IMR-90 (cell line): ENCODE results near the gene MTR. TPM values are rescaled to one million over a fixed set of nuclear protein-coding genes. Genes with fewer than 3 reads are reported as not detected.
A peak's percentile ranks its signal among the peaks of the same experiment; 100 is the strongest.

Source experiments
- ATAC-seq: fragments of 200-7000 bp; cut with Tn5 transposase; 2 replicates; pipeline ENCODE4 v1.9.1; 2020; ENCODE audit warnings: low read depth, mild to moderate bottlenecking, moderate library complexity
- Bru-seq: library from RNA; stranded (reverse); fragments of 400-500 nt; gene quantifications from one replicate; lab custom pipeline; 2021; lab: Mats Ljungman, UMichigan
- BruChase-seq, 2 experiments: library from RNA; stranded (reverse); fragments of 400-500 nt; gene quantifications; one replicate each; lab custom pipeline; 2021; lab: Mats Ljungman, UMichigan
- BruUV-seq: library from RNA; stranded (reverse); fragments of 400-500 nt; replicated peaks from 2 replicates; lab custom pipeline; 2021; lab: Mats Ljungman, UMichigan
- CTCF ChIA-PET: fragments of 300-600 bp; formaldehyde crosslinking; extraction: SDS; loops from one replicate; lab custom pipeline; 2021; ENCODE audit warnings: antibody characterized with exemption; lab: Yijun Ruan, JAX
- POLR2A ChIA-PET: fragments of 300-600 bp; sonication (Branson Sonifier 250); formaldehyde crosslinking; loops from one replicate; lab custom pipeline; 2022; ENCODE audit warnings: antibody characterized with exemption; ENCODE audit not compliant: unreplicated experiment; lab: Charles Lee
- DNase-seq: peaks from one replicate; pipeline ENCODE4 v3.0.0; 2013
- H2AFZ ChIP-seq: replicated peaks from 2 replicates; pipeline ENCODE3; 2013; ENCODE audit warnings: low read length, mild to moderate bottlenecking; ENCODE audit not compliant: poor library complexity
- H2AK5ac ChIP-seq: 2 replicates; pipeline ENCODE4 v1.6.1; 2013; ENCODE audit warnings: low read depth, low read length, inconsistent platforms
- H2AK9ac ChIP-seq: replicated peaks from 2 replicates; pipeline ENCODE3; 2013; ENCODE audit warnings: mild to moderate bottlenecking, low read depth, low read length, moderate library complexity; ENCODE audit not compliant: poor library complexity
- H2BK120ac ChIP-seq: 2 replicates; pipeline ENCODE4 v1.6.1; 2013; ENCODE audit warnings: low read depth, low read length, inconsistent platforms
- H2BK15ac ChIP-seq: 3 replicates; pipeline ENCODE4 v1.6.1; 2013; ENCODE audit warnings: low read depth, low read length, inconsistent platforms
- H2BK20ac ChIP-seq: 2 replicates; pipeline ENCODE4 v1.6.1; 2013; ENCODE audit warnings: low read depth, mild to moderate bottlenecking, inconsistent platforms, low read length, moderate library complexity
- H2BK5ac ChIP-seq: 2 replicates; pipeline ENCODE4 v1.6.1; 2013; ENCODE audit warnings: mild to moderate bottlenecking, low read depth, low read length, inconsistent platforms; ENCODE audit not compliant: poor library complexity, severe bottlenecking
- H3K14ac ChIP-seq: replicated peaks from 2 replicates; pipeline ENCODE4 v1.6.1; 2013; ENCODE audit warnings: low read depth, low read length, inconsistent platforms
- H3K18ac ChIP-seq: 2 replicates; pipeline ENCODE4 v1.6.1; 2013; ENCODE audit warnings: low read depth, low read length, control low read depth
- H3K23ac ChIP-seq: 2 replicates; pipeline ENCODE4 v1.6.1; 2013; ENCODE audit warnings: low read depth, low read length, inconsistent platforms
- H3K27ac ChIP-seq: 2 replicates; pipeline ENCODE4 v1.5.1; 2013; ENCODE audit warnings: mild to moderate bottlenecking, control low read depth, low read length; ENCODE audit not compliant: insufficient read depth
- H3K27me3 ChIP-seq: 2 replicates; pipeline ENCODE4 v1.6.1; 2013; ENCODE audit warnings: low read length; ENCODE audit not compliant: control insufficient read depth, insufficient read depth
- H3K36me3 ChIP-seq: 2 replicates; pipeline ENCODE4 v1.6.1; 2013; ENCODE audit warnings: low read length, mixed read lengths; ENCODE audit not compliant: control insufficient read depth, insufficient read depth
- H3K4ac ChIP-seq: 2 replicates; pipeline ENCODE4 v1.6.1; 2013; ENCODE audit warnings: low read depth, low read length, inconsistent platforms
- H3K4me1 ChIP-seq: 2 replicates; pipeline ENCODE4 v1.6.1; 2013; ENCODE audit warnings: low read length, mixed read lengths; ENCODE audit not compliant: control insufficient read depth, insufficient read depth
- H3K4me2 ChIP-seq: 2 replicates; pipeline ENCODE4 v1.6.1; 2013; ENCODE audit warnings: low read depth, mild to moderate bottlenecking, control low read depth, low read length, moderate library complexity
- H3K4me3 ChIP-seq: 2 replicates; pipeline ENCODE4 v1.5.1; 2013; ENCODE audit warnings: low read depth, mild to moderate bottlenecking, control low read depth, low read length, moderate library complexity; ENCODE audit not compliant: insufficient read depth
- H3K56ac ChIP-seq: 2 replicates; pipeline ENCODE4 v1.6.1; 2013; ENCODE audit warnings: low read length, inconsistent platforms; ENCODE audit not compliant: insufficient read depth; ENCODE audit errors: extremely low read depth
- H3K79me1 ChIP-seq, 2 experiments: 2 replicates each; pipeline ENCODE4 v1.6.1; 2013; ENCODE audit warnings: low read length in 2 of 2, inconsistent platforms in 1 of 2, low read depth in 1 of 2
- H3K9ac ChIP-seq: 2 replicates; pipeline ENCODE4 v1.6.1; 2013; ENCODE audit warnings: low read depth, low read length, control low read depth
- H3K9me1 ChIP-seq: 2 replicates; pipeline ENCODE4 v1.6.1; 2013; ENCODE audit warnings: low read length, inconsistent platforms; ENCODE audit not compliant: insufficient read depth
- H3K9me3 ChIP-seq: 2 replicates; pipeline ENCODE4 v1.6.1; 2013; ENCODE audit warnings: low read length; ENCODE audit not compliant: control insufficient read depth, insufficient read depth
- H4K20me1 ChIP-seq: 2 replicates; pipeline ENCODE4 v1.6.1; 2013; ENCODE audit warnings: low read length, inconsistent platforms; ENCODE audit not compliant: insufficient read depth
- H4K5ac ChIP-seq: 2 replicates; pipeline ENCODE4 v1.6.1; 2013; ENCODE audit warnings: mild to moderate bottlenecking, low read depth, low read length, control low read depth
- H4K8ac ChIP-seq, 2 experiments: 2 replicates each; pipeline ENCODE4 v1.6.1; 2013; ENCODE audit warnings: low read depth in 2 of 2, low read length in 2 of 2, control low read depth in 1 of 2, inconsistent platforms in 1 of 2
- H4K91ac ChIP-seq: 2 replicates; pipeline ENCODE4 v1.6.1; 2013; ENCODE audit warnings: low read depth, low read length, inconsistent platforms; ENCODE audit not compliant: insufficient read depth
- BHLHE40 ChIP-seq: fragments of 150-350 bp; IDR thresholded peaks from 2 replicates; pipeline ENCODE4 v1.6.1; 2016; ENCODE audit warnings: mild to moderate bottlenecking, low read depth, low read length
- CEBPB ChIP-seq: IDR thresholded peaks from 2 replicates; pipeline ENCODE4 v1.6.1; 2012; ENCODE audit warnings: low read depth, low read length, improper control_type of control experiment
- CHD1 ChIP-seq: IDR thresholded peaks from 2 replicates; pipeline ENCODE4 v1.6.1; 2012; ENCODE audit warnings: low read depth, low read length, improper control_type of control experiment
- FOS ChIP-seq: fragments of 150-350 bp; IDR thresholded peaks from 2 replicates; pipeline ENCODE4 v1.6.1; 2016; ENCODE audit warnings: low read depth, low read length
- MAFK ChIP-seq: IDR thresholded peaks from 2 replicates; pipeline ENCODE4 v1.6.1; 2012; ENCODE audit warnings: low read depth, low read length, improper control_type of control experiment
- MAZ ChIP-seq: IDR thresholded peaks from 2 replicates; pipeline ENCODE4 v1.6.1; 2012; ENCODE audit warnings: low read depth, mild to moderate bottlenecking, low read length, improper control_type of control experiment, moderate library complexity, borderline replicate concordance
- MXI1 ChIP-seq: IDR thresholded peaks from 2 replicates; pipeline ENCODE4 v1.6.1; 2012; ENCODE audit warnings: low read depth, mild to moderate bottlenecking, low read length, moderate library complexity, borderline replicate concordance
- NFE2L2 ChIP-seq: fragments of 150-350 bp; IDR thresholded peaks from 2 replicates; pipeline ENCODE4 v1.6.1; 2016; ENCODE audit warnings: low read depth, mild to moderate bottlenecking, low read length
- POLR2A ChIP-seq: IDR thresholded peaks from 2 replicates; pipeline ENCODE4 v1.6.1; 2012; ENCODE audit warnings: mild to moderate bottlenecking, low read depth, low read length
- RAD21 ChIP-seq: IDR thresholded peaks from 2 replicates; pipeline ENCODE4 v1.6.1; 2012; ENCODE audit warnings: low read length, improper control_type of control experiment
- RCOR1 ChIP-seq: IDR thresholded peaks from 2 replicates; pipeline ENCODE4 v1.6.1; 2012; ENCODE audit warnings: mild to moderate bottlenecking, low read length, improper control_type of control experiment; ENCODE audit not compliant: insufficient replicate concordance
- RFX5 ChIP-seq: IDR thresholded peaks from 2 replicates; pipeline ENCODE4 v1.8.0; 2012; ENCODE audit warnings: low read depth, mild to moderate bottlenecking, low read length, moderate library complexity
- WGBS, 2 experiments: methylation state at CpG; one replicate each; pipeline versions ENCODE4 v1.1.5 to v1.1.7; 2013; ENCODE audit warnings: missing lambda C conversion rate in 2 of 2; ENCODE audit not compliant: insufficient read length in 1 of 2; ENCODE audit errors: extremely low coverage in 2 of 2; 5-methylcytosine and 5-hydroxymethylcytosine counted together
- dilution Hi-C: fragments of 300-500 bp; cut with HindIII; formaldehyde crosslinking; loops from one replicate; pipeline ENCODE4 v1.14.3; 2018; ENCODE audit warnings: low sequenced_read_pairs; ENCODE audit not compliant: unreplicated experiment
- in situ Hi-C: fragments of 300-500 bp; cut with MboI; formaldehyde crosslinking; loops from 3 replicates; pipeline ENCODE4 v1.14.3; 2019; ENCODE audit warnings: low sequenced_read_pairs, inconsistent platforms, mixed read lengths
- intact Hi-C: fragments of 100-400 bp; cut with micrococcal nuclease; formaldehyde crosslinking; loops from 2 replicates; pipeline ENCODE4 v1.10.0; 2022
- long read RNA-seq: library from polyadenylated mRNA; unstranded; transcript quantifications from one replicate; pipeline ENCODE4 v2.0.0, GENCODE V29; 2021; ENCODE audit not compliant: unreplicated experiment
- polyA plus RNA-seq, 3 experiments: library from polyadenylated mRNA; depleted of rRNA; stranded (reverse); fragments of >200 nt; gene quantifications; 2 replicates each; pipeline ENCODE4 v1.2.3, GENCODE V29; 2012; ENCODE audit warnings: low replicate concordance in 1 of 3
- total RNA-seq: library from RNA; depleted of rRNA; stranded (reverse); fragments of >200 nt; gene quantifications from 2 replicates; pipeline ENCODE4 v1.2.3, GENCODE V29; 2012; rRNA removed
- TF ChIP-seq, protein P1 (sequence below): fragments of 150-350 bp; IDR thresholded peaks from 2 replicates; pipeline ENCODE4 v1.6.1; 2016; ENCODE audit warnings: low read depth, mild to moderate bottlenecking, low read length, moderate library complexity, borderline replicate concordance
- TF ChIP-seq, protein P2 (sequence below): fragments of 150-350 bp; IDR thresholded peaks from 2 replicates; pipeline ENCODE4 v1.6.1; 2017; ENCODE audit warnings: mild to moderate bottlenecking, antibody characterized with exemption, low read length, low read depth

Gene MTR
- total RNA-seq (31.0 and 32.8 TPM in 2 replicates), polyA plus RNA-seq (2012; rRNA removed) (5.9 and 7.7 TPM in 2 replicates), Bru-seq, nascent RNA (percentile 78 among the genes with signal in this experiment), BruChase-seq, experiment 1, labeled RNA remaining after a 6-hour chase (percentile 80 among the genes with signal in this experiment), BruChase-seq, experiment 2, labeled RNA remaining after a 2-hour chase (percentile 88 among the genes with signal in this experiment)
- 2.0 TPM in 2 replicates for polyA plus RNA-seq (2012; cell fraction: cytosol; rRNA removed)
- polyA plus RNA-seq (2012; cell fraction: nucleus; rRNA removed; ENCODE audit: low replicate concordance) = 5.1 and 14.0 TPM in 2 replicates
- long read RNA-seq, full-length matches to known transcripts = 1 of 28 reads
- long read RNA-seq, partial matches to known transcripts = 13 of 28 reads
- long read RNA-seq, other reads (novel, unspliced or antisense) = 14 of 28 reads

DNA sequence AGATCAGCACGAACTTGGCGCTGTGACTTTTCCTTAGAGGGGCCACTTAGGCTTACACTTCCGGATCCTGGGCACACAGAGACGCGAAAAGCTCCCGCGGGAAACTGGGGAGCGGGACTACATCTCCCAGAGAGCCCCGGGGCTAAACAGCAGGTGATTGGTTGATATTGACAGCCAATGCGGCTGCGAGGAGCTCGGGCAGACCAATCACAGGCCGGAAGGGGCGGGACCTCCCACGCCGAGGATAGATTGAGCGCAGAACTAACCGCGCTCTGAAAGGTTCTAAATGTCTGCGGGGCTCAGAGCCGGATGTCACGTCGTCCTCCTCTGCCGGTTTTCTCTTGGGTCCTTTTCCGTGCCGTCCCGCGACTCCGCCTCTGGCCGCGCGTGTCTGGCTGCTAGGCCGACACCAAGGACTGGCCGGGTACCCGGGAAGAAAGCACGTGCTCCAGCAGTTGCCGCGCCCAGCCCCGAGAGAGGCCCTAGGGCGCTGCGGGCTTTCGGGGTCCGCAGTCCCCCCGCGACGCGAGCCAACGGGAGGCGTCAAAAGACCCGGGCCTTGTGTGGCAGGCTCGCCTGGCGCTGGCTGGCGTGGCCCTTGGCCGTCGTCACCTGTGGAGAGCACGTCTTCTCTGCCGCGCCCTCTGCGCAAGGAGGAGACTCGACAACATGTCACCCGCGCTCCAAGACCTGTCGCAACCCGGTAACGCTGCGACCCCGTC is at the start of gene MTR:
Gene MTR (plus strand): TSS at position 258 of the 722 bp plus-strand sequence. CDS start 412 bp downstream, at position 670.
- Histone ChIP-seq H3K27me3 (no peaks in the 10 kb centered on the region), H3K4ac (peak within 1 kb of the TSS; percentile 81), H3K36me3 (no peaks in the 10 kb centered on the region), H2BK120ac (peak within 1 kb of the TSS; percentile 30), H3K9ac (peak within 1 kb of the TSS; percentile 81), H3K18ac (peak within 1 kb of the TSS; percentile 52), H3K79me1 (peaks cover 16 to 20% of the 10 kb centered on the region in 2 experiments), H2BK20ac (no peak within 1 kb of the TSS), H3K14ac (peak within 1 kb of the TSS; percentile 80), H4K5ac (peak within 1 kb of the TSS; percentile 85), H3K4me1 (no peaks in the 10 kb centered on the region), H2AK5ac (peak within 1 kb of the TSS; percentile 76), H2AFZ (peak within 1 kb of the TSS; percentile 99), H3K9me3 (no peaks in the 10 kb centered on the region), H3K23ac (peak within 1 kb of the TSS; percentile 95), H3K27ac (peak within 1 kb of the TSS; percentile 65), H2BK15ac (peak within 1 kb of the TSS; percentile 39; the same call in 1 of the 3 replicates), H3K56ac (peak within 1 kb of the TSS; percentile 56; the same call in 1 of the 2 replicates), H4K91ac (peak within 1 kb of the TSS; percentile 77), H3K4me3 (peak within 1 kb of the TSS; percentile 61), H2BK5ac (peak within 1 kb of the TSS; percentile 69), H4K20me1 (no peaks in the 10 kb centered on the region), H3K9me1 (no peaks in the 10 kb centered on the region), H2AK9ac (peak within 1 kb of the TSS; percentile 97), H4K8ac (peak within 1 kb of the TSS; percentile 93 to 94), H3K4me2 (peak within 1 kb of the TSS; percentile 99)
- POLR2A ChIA-PET = interaction anchor here (0.5 to 1.0 kb wide), 3 partner anchors 36 to 214 kb away, joined by 3 to 5 read pairs (median 3); no protein-coding TSS in a partner anchor
- dilution Hi-C loops = no loop called here
- WGBS, 2 experiments = 0% methylated on average over 36 of the region's 67 CpGs; no CpG with 5 or more reads in 1 of the 2 experiments
- intact Hi-C loops = loop anchor here (5.0 to 10.0 kb wide), 2 partner anchors 72 to 190 kb away; partner anchors contain the start of gene HEATR1
- peak; percentile 100 for ATAC-seq
- DNase-seq = peak; percentile 95
- TSS peak; percentile 30 for BruUV-seq
- in situ Hi-C loops = no loop called here
- CTCF ChIA-PET = no interaction called here
- TF ChIP-seq POLR2A (peak; percentile 90), MXI1 (peak; percentile 86), NFE2L2 (no peak), CHD1 (no peak), FOS (peak; percentile 38; the same call in 1 of the 2 replicates), RAD21 (no peak), RCOR1 (no peak), MAZ (no peak), CEBPB (peak; percentile 32; the same call in 1 of the 2 replicates), MAFK (no peak), RFX5 (no peak), BHLHE40 (peak; percentile 59; the same call in 1 of the 2 replicates)
- TF ChIP-seq, protein P1, sequence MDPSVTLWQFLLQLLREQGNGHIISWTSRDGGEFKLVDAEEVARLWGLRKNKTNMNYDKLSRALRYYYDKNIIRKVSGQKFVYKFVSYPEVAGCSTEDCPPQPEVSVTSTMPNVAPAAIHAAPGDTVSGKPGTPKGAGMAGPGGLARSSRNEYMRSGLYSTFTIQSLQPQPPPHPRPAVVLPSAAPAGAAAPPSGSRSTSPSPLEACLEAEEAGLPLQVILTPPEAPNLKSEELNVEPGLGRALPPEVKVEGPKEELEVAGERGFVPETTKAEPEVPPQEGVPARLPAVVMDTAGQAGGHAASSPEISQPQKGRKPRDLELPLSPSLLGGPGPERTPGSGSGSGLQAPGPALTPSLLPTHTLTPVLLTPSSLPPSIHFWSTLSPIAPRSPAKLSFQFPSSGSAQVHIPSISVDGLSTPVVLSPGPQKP = no peak
- TF ChIP-seq, protein P2, sequence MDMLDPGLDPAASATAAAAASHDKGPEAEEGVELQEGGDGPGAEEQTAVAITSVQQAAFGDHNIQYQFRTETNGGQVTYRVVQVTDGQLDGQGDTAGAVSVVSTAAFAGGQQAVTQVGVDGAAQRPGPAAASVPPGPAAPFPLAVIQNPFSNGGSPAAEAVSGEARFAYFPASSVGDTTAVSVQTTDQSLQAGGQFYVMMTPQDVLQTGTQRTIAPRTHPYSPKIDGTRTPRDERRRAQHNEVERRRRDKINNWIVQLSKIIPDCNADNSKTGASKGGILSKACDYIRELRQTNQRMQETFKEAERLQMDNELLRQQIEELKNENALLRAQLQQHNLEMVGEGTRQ = peak; percentile 17; the same call in 1 of the 2 replicates
